Ishikawa (cell line): ENCODE measurements around the gene ZFX.

ENCODE experiments used
- CEBPB ChIP-seq: IDR thresholded peaks from 2 replicates; pipeline ENCODE4 v1.6.1; 2012
- CREB1 ChIP-seq: IDR thresholded peaks from 2 replicates; pipeline ENCODE4 v1.6.1; 2012; ENCODE audit warnings: low read depth
- EGR1 ChIP-seq: IDR thresholded peaks from 2 replicates; pipeline ENCODE4 v1.6.1; 2012
- EP300 ChIP-seq: IDR thresholded peaks from 2 replicates; pipeline ENCODE4 v1.6.1; 2012; ENCODE audit warnings: borderline replicate concordance
- FOXM1 ChIP-seq: IDR thresholded peaks from 2 replicates; pipeline ENCODE4 v1.6.1; 2012; ENCODE audit warnings: low read depth, borderline replicate concordance
- NFIC ChIP-seq: IDR thresholded peaks from 2 replicates; pipeline ENCODE4 v1.6.1; 2012
- RAD21 ChIP-seq: IDR thresholded peaks from 2 replicates; pipeline ENCODE4 v1.6.1; 2012; ENCODE audit warnings: low read depth
- REST ChIP-seq: IDR thresholded peaks from 2 replicates; pipeline ENCODE4 v1.6.1; 2012; ENCODE audit warnings: low read depth, mild to moderate bottlenecking
- TAF1 ChIP-seq: IDR thresholded peaks from 2 replicates; pipeline ENCODE4 v1.6.1; 2012; ENCODE audit warnings: low read depth, mild to moderate bottlenecking
- TCF12 ChIP-seq: IDR thresholded peaks from 2 replicates; pipeline ENCODE4 v1.6.1; 2012; ENCODE audit warnings: low read depth
- TEAD4 ChIP-seq: IDR thresholded peaks from 2 replicates; pipeline ENCODE4 v1.6.1; 2012
- YY1 ChIP-seq: IDR thresholded peaks from 2 replicates; pipeline ENCODE4 v1.6.1; 2012; ENCODE audit warnings: low read depth
- ZBTB7A ChIP-seq: IDR thresholded peaks from 2 replicates; pipeline ENCODE4 v1.6.1; 2012; ENCODE audit warnings: low read depth
- TF ChIP-seq, protein P1 (sequence below): IDR thresholded peaks from 2 replicates; pipeline ENCODE4 v1.6.1; 2012
- TF ChIP-seq, protein P2 (sequence below): IDR thresholded peaks from 2 replicates; pipeline ENCODE4 v1.6.1; 2012

The ZFX gene

DNA sequence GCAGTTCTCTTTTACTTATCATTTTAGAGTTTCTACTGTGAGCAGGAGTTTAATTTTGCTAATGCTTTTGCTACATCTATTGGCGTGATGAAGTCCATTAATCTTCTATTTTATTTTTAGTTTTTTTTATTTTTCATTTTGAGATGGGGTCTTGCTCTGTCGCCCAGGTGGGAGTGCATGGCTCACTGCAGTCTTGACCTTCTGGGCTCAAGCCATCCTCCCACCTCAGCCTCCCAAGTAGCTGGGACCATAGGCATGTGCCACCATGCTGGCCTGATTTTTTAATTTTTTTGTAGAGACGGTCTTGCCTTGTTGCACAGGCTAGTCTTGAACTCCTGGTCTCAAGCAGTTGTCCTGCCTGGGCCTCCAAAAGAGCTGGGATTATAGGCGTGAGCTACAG lies 9.4 kb downstream of the ZFX start:
- no peak for TF ChIP-seq ZBTB7A
- TF ChIP-seq TCF12 = no peak
- TF ChIP-seq FOXM1 = no peak
- no peak for TF ChIP-seq YY1
- no peak for TF ChIP-seq TAF1
- TF ChIP-seq REST = no peak
- TF ChIP-seq, protein P1, sequence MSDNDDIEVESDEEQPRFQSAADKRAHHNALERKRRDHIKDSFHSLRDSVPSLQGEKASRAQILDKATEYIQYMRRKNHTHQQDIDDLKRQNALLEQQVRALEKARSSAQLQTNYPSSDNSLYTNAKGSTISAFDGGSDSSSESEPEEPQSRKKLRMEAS = no peak
- no peak for TF ChIP-seq RAD21
- TF ChIP-seq EGR1 = no peak
- no peak for TF ChIP-seq EP300

DNA sequence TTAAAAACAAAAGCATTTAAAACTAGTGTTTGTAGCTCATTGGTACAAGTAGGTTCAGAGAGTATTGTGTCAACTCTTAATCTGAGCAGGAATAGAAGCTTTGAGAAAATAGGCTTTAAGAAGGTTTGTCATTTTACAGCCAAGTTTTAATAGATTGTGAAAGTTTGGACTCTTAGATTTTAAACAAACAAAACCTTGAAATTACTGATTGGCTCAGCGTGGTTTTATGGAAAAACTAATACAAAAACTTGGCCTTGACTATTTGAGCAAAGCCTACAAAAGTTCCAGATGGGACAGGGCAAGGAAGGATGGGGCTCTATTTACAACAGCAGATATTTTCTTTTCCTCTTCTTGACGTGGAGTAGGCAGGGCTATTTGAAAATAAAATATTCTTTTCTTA lies 16.5 kb downstream of the ZFX start:
- TF ChIP-seq, protein P1 = no peak
- TF ChIP-seq NFIC (no peak), RAD21 (no peak), TEAD4 (no peak), CREB1 (no peak), EGR1 (no peak), YY1 (no peak), REST (no peak)
- TF ChIP-seq, protein P2, sequence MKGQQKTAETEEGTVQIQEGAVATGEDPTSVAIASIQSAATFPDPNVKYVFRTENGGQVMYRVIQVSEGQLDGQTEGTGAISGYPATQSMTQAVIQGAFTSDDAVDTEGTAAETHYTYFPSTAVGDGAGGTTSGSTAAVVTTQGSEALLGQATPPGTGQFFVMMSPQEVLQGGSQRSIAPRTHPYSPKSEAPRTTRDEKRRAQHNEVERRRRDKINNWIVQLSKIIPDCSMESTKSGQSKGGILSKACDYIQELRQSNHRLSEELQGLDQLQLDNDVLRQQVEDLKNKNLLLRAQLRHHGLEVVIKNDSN = no peak

GRCh38 chrX:24167719-24168472 lies 18.4 kb downstream of the ZFX start:
- TF ChIP-seq ZBTB7A = no peak
- TF ChIP-seq CREB1 = no peak
- TF ChIP-seq FOXM1 = no peak

DNA sequence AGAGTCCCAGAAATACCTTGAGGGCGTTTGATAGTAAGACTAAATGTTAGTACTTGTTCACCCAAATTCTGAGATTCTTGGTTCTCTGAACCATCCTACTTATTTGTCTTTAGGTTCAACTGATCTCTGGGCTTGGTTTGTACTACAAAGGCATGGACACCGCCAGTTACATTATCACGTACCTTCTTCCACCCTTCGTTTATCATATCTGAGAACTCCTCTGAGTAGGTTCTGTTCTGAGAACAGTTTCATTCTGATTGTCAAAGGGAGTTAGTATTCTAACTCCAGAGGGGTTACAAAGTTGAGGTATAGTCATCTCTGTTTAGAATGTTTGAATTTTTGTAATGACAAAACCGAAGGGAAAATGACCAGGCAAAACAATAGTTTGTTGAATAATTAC lies 19.3 kb downstream of the ZFX start:
- TF ChIP-seq TCF12 (no peak), EGR1 (no peak), CREB1 (no peak), CEBPB (no peak)

GRCh38 chrX:24169211-24169610 lies 19.7 kb downstream of the ZFX start:
- TF ChIP-seq TEAD4 (no peak), TAF1 (no peak), NFIC (no peak), FOXM1 (no peak), CREB1 (no peak), CEBPB (no peak), YY1 (no peak), EGR1 (no peak), TCF12 (no peak), RAD21 (no peak), REST (no peak), ZBTB7A (no peak), EP300 (no peak)
- TF ChIP-seq, protein P2 = no peak
- TF ChIP-seq, protein P1 = no peak
